BLaER1 treated with 17β-estradiol and CSF1 and Interleukin-3, amounts not matched to agents 10 nM and 100 nM (cell line): Measurements from ENCODE around the gene TAGLN3.
A peak's percentile ranks its signal among the peaks of the same experiment; 100 is the strongest.

ENCODE experiments used
- H3K27ac ChIP-seq, 11 experiments: shearing (Covaris generic); formaldehyde crosslinking; 2 replicates each; pipeline ENCODE4 v1.8.1; 2022
- H3K27me3 ChIP-seq, 11 experiments: shearing (Covaris generic); formaldehyde crosslinking; 2 replicates each; pipeline ENCODE4 v1.8.1; 2022
- H3K36me3 ChIP-seq, 11 experiments: shearing (Covaris generic); formaldehyde crosslinking; 2 replicates each; pipeline ENCODE4 v1.8.1; 2022
- H3K4me1 ChIP-seq, 10 experiments: shearing (Covaris generic); formaldehyde crosslinking; 2 replicates each; pipeline ENCODE4 v1.8.1; 2022
- H3K4me2 ChIP-seq, 11 experiments: shearing (Covaris generic); formaldehyde crosslinking; 2 replicates each; pipeline ENCODE4 v1.8.1; 2022
- H3K4me3 ChIP-seq, 10 experiments: shearing (Covaris generic); formaldehyde crosslinking; 2 replicates each; pipeline ENCODE4 v1.8.1; 2022
- H3K9ac ChIP-seq, 11 experiments: shearing (Covaris generic); formaldehyde crosslinking; 2 replicates each; pipeline ENCODE4 v1.8.1; 2022
- H3K9me3 ChIP-seq, 11 experiments: shearing (Covaris generic); formaldehyde crosslinking; replicated peaks in 1 of 11; 2 replicates each; pipeline ENCODE4 v1.8.1; 2022
- H4K20me1 ChIP-seq, 11 experiments: shearing (Covaris generic); formaldehyde crosslinking; 2 replicates each; pipeline ENCODE4 v1.8.1; 2022
- Cebpa-rat ChIP-seq, 11 experiments: shearing (Covaris generic); IDR thresholded peaks; 2 replicates each; pipeline ENCODE4 v1.8.1; 2022

The TAGLN3 gene

GRCh38 chr3:111998636-111999483, at the start of gene TAGLN3:
TAGLN3 (plus strand) TSS chr3:111998922; CDS start chr3:111999423, 501 bp downstream.
- no peak for TF ChIP-seq Cebpa-rat (IDR thresholded peaks at IDR 0.05)
- H3K4me3 ChIP-seq, result peak within 1 kb of the TSS in 6 of 10 experiments; percentile 5 to 40 (median 14); a peak in 5 of 20 replicates
- H3K9ac ChIP-seq, result no peak within 1 kb of the TSS
- peaks cover 43 to 56% (median 50%) of the 10 kb centered on the region in 11 experiments for H3K27me3 ChIP-seq
- H3K4me1 ChIP-seq, result peaks cover 10 to 19% (median 13%) of the 10 kb centered on the region in 10 experiments; a peak in 16 of 20 replicates
- peaks cover 0 to 6% (median 0%) of the 10 kb centered on the region in 11 experiments; a peak in 1 of 22 replicates for H4K20me1 ChIP-seq
- H3K36me3 ChIP-seq, result peaks cover 0 to 9% (median 1%) of the 10 kb centered on the region in 11 experiments; a peak in 9 of 22 replicates
- no peak within 1 kb of the TSS for H3K27ac ChIP-seq
- H3K4me2 ChIP-seq, result peak within 1 kb of the TSS; percentile 1 to 45 (median 35); a peak in 17 of 22 replicates
- H3K9me3 ChIP-seq, result peaks cover 0 to 7% (median 0%) of the 10 kb centered on the region in 11 experiments; a peak in 2 of 22 replicates

- H3K4me3 ChIP-seq, result no peak overlapping the region
- no peak overlapping the region for H3K4me2 ChIP-seq
- no peak for TF ChIP-seq Cebpa-rat (IDR thresholded peaks at IDR 0.05)
- H3K27me3 ChIP-seq, result no peaks in the 10 kb centered on the region
- no peaks in the 10 kb centered on the region for H4K20me1 ChIP-seq
- no peak overlapping the region for H3K9ac ChIP-seq
- no peak overlapping the region for H3K27ac ChIP-seq
- peaks cover 0 to 13% (median 0%) of the 10 kb centered on the region in 11 experiments; a peak in 4 of 22 replicates for H3K36me3 ChIP-seq
- no peaks in the 10 kb centered on the region for H3K9me3 ChIP-seq
- H3K4me1 ChIP-seq, result no peaks in the 10 kb centered on the region
These were observed 49.0 kb upstream of the TAGLN3 start for GRCh38 chr3:111949712-111950111.

- H3K9me3 ChIP-seq, result no peaks in the 10 kb centered on the region
- H3K27me3 ChIP-seq, result no peaks in the 10 kb centered on the region
- peaks cover 0 to 13% (median 0%) of the 10 kb centered on the region in 11 experiments; a peak in 4 of 22 replicates for H3K36me3 ChIP-seq
These were observed 47.7 kb upstream of the TAGLN3 start for GRCh38 chr3:111951032-111951431.

DNA sequence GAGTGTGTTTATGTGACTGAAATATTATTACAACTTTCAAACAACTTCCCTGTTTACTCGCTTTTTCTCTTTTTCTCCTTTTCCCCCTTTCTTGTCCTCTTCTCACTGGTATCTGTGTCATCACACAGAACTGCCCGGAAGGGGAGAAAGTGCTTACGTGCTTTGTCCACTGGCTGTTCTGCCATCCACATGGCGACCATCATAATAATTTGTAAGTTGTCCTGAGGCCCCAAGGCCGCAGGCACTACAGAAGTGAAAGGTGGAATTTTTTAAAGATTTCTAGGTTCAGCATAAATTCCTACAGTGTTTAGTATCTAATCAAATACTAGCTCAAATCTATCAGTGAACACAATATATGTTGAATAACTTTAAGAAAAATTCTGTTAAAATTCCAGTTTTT, 46.6 kb upstream of the TAGLN3 start:
- no peak overlapping the region for H3K9ac ChIP-seq
- H3K4me1 ChIP-seq, result no peaks in the 10 kb centered on the region
- H3K4me3 ChIP-seq, result no peak overlapping the region
- H3K27ac ChIP-seq, result no peak overlapping the region
- no peak for TF ChIP-seq Cebpa-rat (IDR thresholded peaks at IDR 0.05)
- H3K9me3 ChIP-seq, result no peaks in the 10 kb centered on the region
- peaks cover 0 to 13% (median 0%) of the 10 kb centered on the region in 11 experiments; a peak in 4 of 22 replicates for H3K36me3 ChIP-seq
- H4K20me1 ChIP-seq, result no peaks in the 10 kb centered on the region
- H3K4me2 ChIP-seq, result no peak overlapping the region
- no peaks in the 10 kb centered on the region for H3K27me3 ChIP-seq

More at GRCh38 chr3:111951032-111951431, 47.7 kb upstream of the TAGLN3 start:
- H3K4me1 ChIP-seq, result no peaks in the 10 kb centered on the region
- H3K4me2 ChIP-seq, result no peak overlapping the region
- H4K20me1 ChIP-seq, result no peaks in the 10 kb centered on the region
- no peak overlapping the region for H3K9ac ChIP-seq
- H3K27ac ChIP-seq, result no peak overlapping the region
- TF ChIP-seq Cebpa-rat (IDR thresholded peaks at IDR 0.05), result no peak
- H3K4me3 ChIP-seq, result no peak overlapping the region

- Histone ChIP-seq H4K20me1 (no peaks in the 10 kb centered on the region), H3K9me3 (no peaks in the 10 kb centered on the region), H3K36me3 (peaks cover 0 to 13% (median 0%) of the 10 kb centered on the region in 11 experiments; a peak in 4 of 22 replicates), H3K9ac (no peak overlapping the region), H3K4me1 (no peaks in the 10 kb centered on the region), H3K4me3 (no peak overlapping the region), H3K27ac (no peak overlapping the region), H3K4me2 (no peak overlapping the region), H3K27me3 (no peaks in the 10 kb centered on the region)
- no peak for TF ChIP-seq Cebpa-rat (IDR thresholded peaks at IDR 0.05)
These were observed 45.8 kb upstream of the TAGLN3 start for GRCh38 chr3:111952866-111953450.

DNA sequence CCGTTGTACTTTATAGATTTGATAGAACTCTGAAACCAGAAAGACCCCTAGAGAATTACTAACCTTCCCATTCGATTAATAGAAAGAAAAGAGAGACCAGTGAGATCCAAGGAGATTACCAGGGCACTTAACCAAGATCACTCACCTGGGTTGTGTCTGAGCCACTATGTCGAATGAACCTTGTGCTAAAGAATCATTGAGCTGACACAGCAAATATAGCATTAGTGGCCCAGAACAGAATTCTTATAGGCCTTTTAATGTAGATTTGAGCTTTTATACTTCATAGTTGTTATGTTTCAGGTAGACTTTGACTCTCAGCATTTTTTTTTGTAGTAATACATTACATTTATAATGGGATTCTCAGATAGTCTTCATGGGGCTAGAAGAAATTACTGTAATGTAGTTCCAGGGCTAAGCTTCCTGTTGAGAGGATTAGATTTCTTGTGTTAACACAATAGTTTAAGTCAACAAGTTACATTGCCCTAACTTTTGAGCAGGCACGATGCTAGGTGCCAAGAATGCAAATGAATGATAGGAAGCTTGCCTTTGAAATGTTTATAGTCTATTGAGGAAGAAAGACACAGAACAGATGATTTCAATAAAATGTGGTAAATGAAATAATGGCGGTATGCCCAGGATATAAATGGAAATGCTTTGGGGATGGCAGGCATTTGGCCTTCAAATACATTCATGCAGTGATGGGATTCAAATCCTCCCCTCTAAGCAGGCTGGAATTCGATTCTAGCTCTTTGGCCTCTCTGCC, 44.3 kb upstream of the TAGLN3 start:
- H3K4me3 ChIP-seq, result no peak overlapping the region
- no peaks in the 10 kb centered on the region for H3K4me1 ChIP-seq
- no peaks in the 10 kb centered on the region for H3K27me3 ChIP-seq
- no peak overlapping the region for H3K4me2 ChIP-seq
- no peak overlapping the region for H3K27ac ChIP-seq
- TF ChIP-seq Cebpa-rat (IDR thresholded peaks at IDR 0.05), result no peak
- no peaks in the 10 kb centered on the region for H4K20me1 ChIP-seq
- H3K9ac ChIP-seq, result no peak overlapping the region
- H3K9me3 ChIP-seq, result no peaks in the 10 kb centered on the region
- H3K36me3 ChIP-seq, result peaks cover 0 to 12% (median 0%) of the 10 kb centered on the region in 11 experiments; a peak in 2 of 22 replicates

DNA sequence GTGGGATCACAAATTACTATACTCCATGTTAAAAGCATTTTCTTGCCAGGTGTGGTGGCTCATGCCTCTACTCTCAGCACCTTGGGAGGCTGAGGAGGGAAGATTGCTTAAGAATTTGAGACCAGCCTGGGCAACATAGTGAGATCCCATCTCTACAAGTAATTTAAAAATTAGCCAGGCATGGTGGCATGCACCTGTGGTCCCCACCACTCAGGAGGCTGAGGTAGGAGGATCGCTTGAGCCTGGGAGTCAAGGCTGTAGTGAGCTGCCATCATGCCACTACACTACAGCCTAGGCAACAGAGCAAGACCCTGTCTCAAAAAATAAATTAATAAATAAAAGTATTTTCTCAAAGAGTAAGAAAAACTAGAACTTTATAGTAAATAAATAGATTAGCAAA, 42.8 kb upstream of the TAGLN3 start:
- H3K36me3 ChIP-seq, result peaks cover 0 to 12% (median 0%) of the 10 kb centered on the region in 11 experiments; a peak in 2 of 22 replicates
- no peaks in the 10 kb centered on the region for H4K20me1 ChIP-seq
- TF ChIP-seq Cebpa-rat (IDR thresholded peaks at IDR 0.05), result no peak

GRCh38 chr3:111956449-111956848, 42.3 kb upstream of the TAGLN3 start:
- peaks cover 0 to 12% (median 0%) of the 10 kb centered on the region in 11 experiments; a peak in 2 of 22 replicates for H3K36me3 ChIP-seq
- no peaks in the 10 kb centered on the region for H3K9me3 ChIP-seq
- H3K27ac ChIP-seq, result no peak overlapping the region
- H3K9ac ChIP-seq, result no peak overlapping the region
- no peak overlapping the region for H3K4me2 ChIP-seq
- H4K20me1 ChIP-seq, result no peaks in the 10 kb centered on the region
- no peak for TF ChIP-seq Cebpa-rat (IDR thresholded peaks at IDR 0.05)
- no peaks in the 10 kb centered on the region for H3K4me1 ChIP-seq
- H3K4me3 ChIP-seq, result no peak overlapping the region
- H3K27me3 ChIP-seq, result no peaks in the 10 kb centered on the region

More for the DNA sequence above, 42.8 kb upstream of the TAGLN3 start:
- no peaks in the 10 kb centered on the region for H3K4me1 ChIP-seq
- no peaks in the 10 kb centered on the region for H3K9me3 ChIP-seq
- no peak overlapping the region for H3K4me3 ChIP-seq
- H3K27ac ChIP-seq, result no peak overlapping the region
- no peak overlapping the region for H3K9ac ChIP-seq
- no peak overlapping the region for H3K4me2 ChIP-seq
- no peaks in the 10 kb centered on the region for H3K27me3 ChIP-seq
